Endothelial cell of umbilical vein (primary cell): ENCODE results near the gene TSNAXIP1.

Source experiments
- CTCF ChIP-seq, 2 donors: IDR thresholded peaks; 1 replicate in 1 of 2; 2 replicates in 1 of 2; pipeline ENCODE4 v1.5.1; 2011; ENCODE audit warnings: low read length in 2 of 2, mild to moderate bottlenecking in 2 of 2, moderate library complexity in 2 of 2, control low read depth in 1 of 2, inconsistent platforms in 1 of 2, low read depth in 1 of 2; ENCODE audit not compliant: insufficient read depth in 1 of 2; ENCODE audit errors: extremely low read depth in 1 of 2
- EZH2 ChIP-seq: IDR thresholded peaks from 2 replicates; pipeline ENCODE4 v1.6.1; 2012; ENCODE audit warnings: borderline replicate concordance, low read depth, mild to moderate bottlenecking, moderate library complexity, low read length, inconsistent platforms; ENCODE audit not compliant: severe bottlenecking
- GATA2 ChIP-seq: IDR thresholded peaks from 2 replicates; pipeline ENCODE4 v1.7.0; 2011; ENCODE audit warnings: low read depth, mild to moderate bottlenecking, moderate library complexity, mixed read lengths, low read length; ENCODE audit not compliant: insufficient read length, insufficient read depth
- JUN ChIP-seq: IDR thresholded peaks from 2 replicates; pipeline ENCODE4 v1.6.1; 2011; ENCODE audit warnings: borderline replicate concordance, low read depth; ENCODE audit not compliant: insufficient read length, insufficient read depth
- MAX ChIP-seq: IDR thresholded peaks from 2 replicates; pipeline ENCODE4 v1.6.1; 2011; ENCODE audit not compliant: insufficient read depth, insufficient read length
- MYC ChIP-seq: IDR thresholded peaks from one replicate; pipeline ENCODE4 v1.6.1; 2011; ENCODE audit warnings: mild to moderate bottlenecking, low read depth, low read length
- POLR2A ChIP-seq: IDR thresholded peaks from 2 replicates; pipeline ENCODE4 v1.6.1; 2012; ENCODE audit warnings: low read depth, mild to moderate bottlenecking, control low read depth, low read length
- POLR2AphosphoS5 ChIP-seq: IDR thresholded peaks from 2 replicates; pipeline ENCODE4 v1.6.1; 2012; ENCODE audit warnings: low read depth, mild to moderate bottlenecking, control low read depth, low read length, moderate library complexity; ENCODE audit not compliant: insufficient read depth

- no peak for TF ChIP-seq POLR2A
- TF ChIP-seq CTCF (IDR thresholded peaks at IDR 0.05; ENCODE audit: extremely low read depth in 1 of 2, insufficient read depth in 1 of 2, low read depth in 1 of 2, low read length in 2 of 2), result no peak
- no peak for TF ChIP-seq JUN
- TF ChIP-seq POLR2AphosphoS5, result no peak
- no peak for TF ChIP-seq EZH2
- TF ChIP-seq GATA2, result no peak
- no peak for TF ChIP-seq MAX
- TF ChIP-seq MYC, result no peak
Observed at GRCh38 chr16:67780847-67781564, 25.7 kb upstream of the TSNAXIP1 start.
